ENCODE data around the gene C3orf20.

Gene C3orf20

GRCh38 chr3:14818804-14819500, 144.0 kb downstream of the C3orf20 start, which contains the start of gene FGD5:
Gene FGD5, plus strand, starts transcription at chr3:14818962. Its CDS starts 110 bp downstream, at chr3:14819072.
- Histone ChIP-seq H3K9ac (ENCODE audit: insufficient read length, low read depth) (no peak within 1 kb of the TSS), H3K27me3 (ENCODE audit: insufficient read depth, insufficient read length) (no peaks in the 10 kb centered on the region), H3K9me3 (ENCODE audit: insufficient read depth, low read length) (no peaks in the 10 kb centered on the region), H3K4me3 (ENCODE audit: insufficient read length, low read depth) (no peak within 1 kb of the TSS), H3K4me1 (ENCODE audit: insufficient read depth, insufficient read length) (peaks cover 5% of the 10 kb centered on the region), H3K36me3 (ENCODE audit: insufficient read depth, insufficient read length, low read length) (peaks cover 28% of the 10 kb centered on the region)
- TF ChIP-seq SUZ12 (IDR thresholded peaks at IDR 0.05; ENCODE audit: extremely low read depth, insufficient read depth, insufficient read length), result no peak
- TF ChIP-seq YY1 (IDR thresholded peaks at IDR 0.05; ENCODE audit: insufficient read depth, insufficient read length), result no peak
- no peak for TF ChIP-seq ZNF274 (IDR thresholded peaks at IDR 0.05; ENCODE audit: low read depth, low read length)
- no peak for DNase-seq (ENCODE audit: low read depth, low spot score)

- no peaks in the 10 kb centered on the region for H3K9me3 ChIP-seq (ENCODE audit: insufficient read depth, low read length)
- H3K27me3 ChIP-seq (ENCODE audit: insufficient read depth, insufficient read length), result no peaks in the 10 kb centered on the region
- DNase-seq (ENCODE audit: low read depth, low spot score), result no peak
- TF ChIP-seq ZNF274 (IDR thresholded peaks at IDR 0.05; ENCODE audit: low read depth, low read length) (no peak), SUZ12 (IDR thresholded peaks at IDR 0.05; ENCODE audit: extremely low read depth, insufficient read depth, insufficient read length) (no peak)
- no peak overlapping the region for H3K9ac ChIP-seq (ENCODE audit: insufficient read length, low read depth)
- no peak overlapping the region for H3K4me3 ChIP-seq (ENCODE audit: insufficient read length, low read depth)
- H3K36me3 ChIP-seq (ENCODE audit: insufficient read depth, insufficient read length, low read length), result peaks cover 28% of the 10 kb centered on the region
- peaks cover 5% of the 10 kb centered on the region for H3K4me1 ChIP-seq (ENCODE audit: insufficient read depth, insufficient read length)
Observed at GRCh38 chr3:14819671-14820070, 144.7 kb downstream of the C3orf20 start.

- H3K4me3 ChIP-seq (ENCODE audit: insufficient read length, low read depth), result no peak overlapping the region
- H3K4me1 ChIP-seq (ENCODE audit: insufficient read depth, insufficient read length), result peaks cover 2% of the 10 kb centered on the region
- no peaks in the 10 kb centered on the region for H3K9me3 ChIP-seq (ENCODE audit: insufficient read depth, low read length)
- no peak for DNase-seq (ENCODE audit: low read depth, low spot score)
- H3K36me3 ChIP-seq (ENCODE audit: insufficient read depth, insufficient read length, low read length), result peaks cover 28% of the 10 kb centered on the region
- no peaks in the 10 kb centered on the region for H3K27me3 ChIP-seq (ENCODE audit: insufficient read depth, insufficient read length)
- TF ChIP-seq SUZ12 (IDR thresholded peaks at IDR 0.05; ENCODE audit: extremely low read depth, insufficient read depth, insufficient read length), result no peak
- TF ChIP-seq YY1 (IDR thresholded peaks at IDR 0.05; ENCODE audit: insufficient read depth, insufficient read length), result no peak
- no peak for TF ChIP-seq ZNF274 (IDR thresholded peaks at IDR 0.05; ENCODE audit: low read depth, low read length)
- no peak overlapping the region for H3K9ac ChIP-seq (ENCODE audit: insufficient read length, low read depth)
Observed at GRCh38 chr3:14820156-14820555, 145.2 kb downstream of the C3orf20 start.

GRCh38 chr3:14821151-14821550, 146.2 kb downstream of the C3orf20 start:
- no peak overlapping the region for H3K9ac ChIP-seq (ENCODE audit: insufficient read length, low read depth)
- no peak for TF ChIP-seq SUZ12 (IDR thresholded peaks at IDR 0.05; ENCODE audit: extremely low read depth, insufficient read depth, insufficient read length)
- TF ChIP-seq ZNF274 (IDR thresholded peaks at IDR 0.05; ENCODE audit: low read depth, low read length), result no peak
- TF ChIP-seq YY1 (IDR thresholded peaks at IDR 0.05; ENCODE audit: insufficient read depth, insufficient read length), result no peak
- H3K36me3 ChIP-seq (ENCODE audit: insufficient read depth, insufficient read length, low read length), result peaks cover 28% of the 10 kb centered on the region
- no peak overlapping the region for H3K4me3 ChIP-seq (ENCODE audit: insufficient read length, low read depth)
- no peaks in the 10 kb centered on the region for H3K27me3 ChIP-seq (ENCODE audit: insufficient read depth, insufficient read length)
- DNase-seq (ENCODE audit: low read depth, low spot score), result no peak
- H3K9me3 ChIP-seq (ENCODE audit: insufficient read depth, low read length), result no peaks in the 10 kb centered on the region
- H3K4me1 ChIP-seq (ENCODE audit: insufficient read depth, insufficient read length), result peaks cover 2% of the 10 kb centered on the region

- H3K27me3 ChIP-seq (ENCODE audit: insufficient read depth, insufficient read length), result no peaks in the 10 kb centered on the region
- H3K4me3 ChIP-seq (ENCODE audit: insufficient read length, low read depth), result no peak overlapping the region
- H3K9ac ChIP-seq (ENCODE audit: insufficient read length, low read depth), result no peak overlapping the region
- no peak for DNase-seq (ENCODE audit: low read depth, low spot score)
- peaks cover 2% of the 10 kb centered on the region for H3K4me1 ChIP-seq (ENCODE audit: insufficient read depth, insufficient read length)
- TF ChIP-seq YY1 (IDR thresholded peaks at IDR 0.05; ENCODE audit: insufficient read depth, insufficient read length) (no peak), ZNF274 (IDR thresholded peaks at IDR 0.05; ENCODE audit: low read depth, low read length) (no peak), SUZ12 (IDR thresholded peaks at IDR 0.05; ENCODE audit: extremely low read depth, insufficient read depth, insufficient read length) (no peak)
- peaks cover 34% of the 10 kb centered on the region for H3K36me3 ChIP-seq (ENCODE audit: insufficient read depth, insufficient read length, low read length)
- no peaks in the 10 kb centered on the region for H3K9me3 ChIP-seq (ENCODE audit: insufficient read depth, low read length)
Observed at GRCh38 chr3:14822134-14822533, 147.2 kb downstream of the C3orf20 start.
